Measurements from ENCODE around the gene MAGI1. TPM values are rescaled to one million over a fixed set of nuclear protein-coding genes. Genes with fewer than 3 reads are reported as not detected.

MAGI1 gene
- total and polyA plus RNA-seq, 2 donors (not counting 1 experiment from before 2014, with no cell fraction given) = 15.7 to 23.7 TPM

- Histone ChIP-seq H3K36me3 (ENCODE audit: control insufficient read depth, insufficient read depth, low read length) (no peaks in the 10 kb centered on the region), H3K9ac (ENCODE audit: insufficient read depth, low read length) (no peak overlapping the region), H3K27me3 (ENCODE audit: control insufficient read depth, insufficient read depth, low read length) (no peaks in the 10 kb centered on the region), H2AFZ (ENCODE audit: low read length) (peak overlapping the region; percentile 10), H3K4me1 (ENCODE audit: control insufficient read depth, extremely low read depth, insufficient read depth, low read length) (peaks cover 3% of the 10 kb centered on the region), H3K4me2 (ENCODE audit: extremely low read depth, insufficient read depth, low read length) (peak overlapping the region; percentile 70), H4K20me1 (ENCODE audit: control insufficient read depth, extremely low read depth, insufficient read depth, low read length) (no peaks in the 10 kb centered on the region), H3K79me2 (ENCODE audit: control insufficient read depth, insufficient read depth, low read length) (no peaks in the 10 kb centered on the region), H3K9me3 (ENCODE audit: control insufficient read depth, insufficient read depth, low read depth, low read length) (no peaks in the 10 kb centered on the region), H3K27ac (ENCODE audit: insufficient read depth, low read length) (peak overlapping the region; percentile 7), H3K4me3 (replicated peaks in 1 of 4; ENCODE audit: control extremely low read depth in 1 of 4, insufficient read depth in 1 of 4, low read depth in 3 of 4, low read length in 4 of 4) (peak overlapping the region in 3 of 4 experiments; percentile 23 to 33 (median 27))
- no peak for TF ChIP-seq EZH2 (IDR thresholded peaks at IDR 0.05; ENCODE audit: low read length, missing control alignments)
- no peak for TF ChIP-seq CTCF (conservative IDR thresholded peaks at IDR 0.05 in 1 of 2, IDR thresholded peaks at IDR 0.05 in 1 of 2; ENCODE audit: low read depth in 1 of 2, low read length in 2 of 2)
- peak; percentile 16 to 54 for DNase-seq (ENCODE audit: low read depth in 2 of 2)
Observed at GRCh38 chr3:65758876-65759598, 279.7 kb downstream of the MAGI1 start.

GRCh38 chr3:65758438-65758837, 280.3 kb downstream of the MAGI1 start:
- Histone ChIP-seq H3K9ac (ENCODE audit: insufficient read depth, low read length) (no peak overlapping the region), H4K20me1 (ENCODE audit: control insufficient read depth, extremely low read depth, insufficient read depth, low read length) (no peaks in the 10 kb centered on the region), H2AFZ (ENCODE audit: low read length) (no peak overlapping the region), H3K4me3 (replicated peaks in 1 of 4; ENCODE audit: control extremely low read depth in 1 of 4, insufficient read depth in 1 of 4, low read depth in 3 of 4, low read length in 4 of 4) (no peak overlapping the region), H3K79me2 (ENCODE audit: control insufficient read depth, insufficient read depth, low read length) (no peaks in the 10 kb centered on the region), H3K9me3 (ENCODE audit: control insufficient read depth, insufficient read depth, low read depth, low read length) (no peaks in the 10 kb centered on the region), H3K36me3 (ENCODE audit: control insufficient read depth, insufficient read depth, low read length) (no peaks in the 10 kb centered on the region), H3K27me3 (ENCODE audit: control insufficient read depth, insufficient read depth, low read length) (no peaks in the 10 kb centered on the region), H3K4me2 (ENCODE audit: extremely low read depth, insufficient read depth, low read length) (peak overlapping the region; percentile 45), H3K27ac (ENCODE audit: insufficient read depth, low read length) (no peak overlapping the region), H3K4me1 (ENCODE audit: control insufficient read depth, extremely low read depth, insufficient read depth, low read length) (peaks cover 3% of the 10 kb centered on the region)
- no peak for DNase-seq (ENCODE audit: low read depth in 2 of 2)
- TF ChIP-seq CTCF (conservative IDR thresholded peaks at IDR 0.05 in 1 of 2, IDR thresholded peaks at IDR 0.05 in 1 of 2; ENCODE audit: low read depth in 1 of 2, low read length in 2 of 2) (no peak), EZH2 (IDR thresholded peaks at IDR 0.05; ENCODE audit: low read length, missing control alignments) (no peak)

DNA sequence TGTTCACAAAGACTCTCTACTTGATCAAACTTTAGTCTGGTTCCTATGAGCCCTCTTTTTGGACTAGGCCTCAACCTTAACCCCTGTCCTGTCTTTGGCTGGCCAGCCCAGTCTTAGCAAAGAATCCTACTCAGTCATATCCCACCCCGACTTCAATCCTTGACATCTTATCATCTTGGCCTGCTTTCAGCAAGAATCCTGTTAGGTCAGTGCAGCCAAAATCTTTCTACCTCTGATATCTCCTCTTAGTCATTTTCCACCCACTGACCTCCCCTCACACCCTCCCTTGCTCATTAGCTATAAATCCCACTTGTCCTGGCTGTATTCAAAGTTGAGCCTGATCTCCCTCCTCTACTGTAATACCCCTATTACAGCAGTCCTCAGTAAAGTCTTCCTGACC, 286.1 kb downstream of the MAGI1 start:
- Histone ChIP-seq H3K4me2 (ENCODE audit: extremely low read depth, insufficient read depth, low read length) (no peak overlapping the region), H3K4me3 (replicated peaks in 1 of 4; ENCODE audit: control extremely low read depth in 1 of 4, insufficient read depth in 1 of 4, low read depth in 3 of 4, low read length in 4 of 4) (no peak overlapping the region), H3K4me1 (ENCODE audit: control insufficient read depth, extremely low read depth, insufficient read depth, low read length) (no peaks in the 10 kb centered on the region), H3K27me3 (ENCODE audit: control insufficient read depth, insufficient read depth, low read length) (no peaks in the 10 kb centered on the region), H2AFZ (ENCODE audit: low read length) (no peak overlapping the region), H3K27ac (ENCODE audit: insufficient read depth, low read length) (no peak overlapping the region), H3K9ac (ENCODE audit: insufficient read depth, low read length) (no peak overlapping the region), H3K79me2 (ENCODE audit: control insufficient read depth, insufficient read depth, low read length) (no peaks in the 10 kb centered on the region), H3K36me3 (ENCODE audit: control insufficient read depth, insufficient read depth, low read length) (no peaks in the 10 kb centered on the region), H3K9me3 (ENCODE audit: control insufficient read depth, insufficient read depth, low read depth, low read length) (no peaks in the 10 kb centered on the region), H4K20me1 (ENCODE audit: control insufficient read depth, extremely low read depth, insufficient read depth, low read length) (no peaks in the 10 kb centered on the region)
- DNase-seq (ENCODE audit: low read depth in 2 of 2) = no peak
- no peak for TF ChIP-seq EZH2 (IDR thresholded peaks at IDR 0.05; ENCODE audit: low read length, missing control alignments)
- TF ChIP-seq CTCF (conservative IDR thresholded peaks at IDR 0.05 in 1 of 2, IDR thresholded peaks at IDR 0.05 in 1 of 2; ENCODE audit: low read depth in 1 of 2, low read length in 2 of 2) = no peak
